ENCODE data around the gene TUBB4B. TPM values are rescaled to one million over a fixed set of nuclear protein-coding genes. Genes with fewer than 3 reads are reported as not detected.

Gene TUBB4B
- polyA plus RNA-seq, 1 experiment: 223 TPM

- ChIA-PET POLR2A (interaction anchor here (1.3 kb wide), 1 partner anchor 15 kb away, joined by 6 read pairs; the partner anchor contains the start of gene TUBB4B), CTCF (interaction anchor here (1.0 to 3.7 kb wide), 3 partner anchors 11 to 158 kb away, joined by 3 to 29 read pairs (median 14); no protein-coding TSS in a partner anchor)
Measured at GRCh38 chr9:137225699-137226331, 15.3 kb upstream of the TUBB4B start.

GRCh38 chr9:137226338-137227053 is 14.6 kb upstream of the TUBB4B start:
- ChIA-PET CTCF (interaction anchor here (1.0 to 2.4 kb wide), 4 partner anchors 10 to 159 kb away, joined by 3 to 14 read pairs (median 6); no protein-coding TSS in a partner anchor), POLR2A (interaction anchor here (1.4 to 1.8 kb wide), 3 partner anchors 14 to 140 kb away, joined by 3 to 7 read pairs (median 5); partner anchors contain the start of genes MAN1B1 and TUBB4B)
- no peak for DNase-seq (ENCODE audit: low read depth, low spot score)
- no peak for TF ChIP-seq CTCF (IDR thresholded peaks at IDR 0.05; ENCODE audit: low read depth, low read length)
- no peak overlapping the region for H3K4me3 ChIP-seq (ENCODE audit: low read depth, low read length)
- H3K9me3 ChIP-seq (ENCODE audit: control insufficient read depth, insufficient read depth, low read length): no peaks in the 10 kb centered on the region; the same call in 1 of the 2 replicates
- no peaks in the 10 kb centered on the region for H3K27me3 ChIP-seq (ENCODE audit: control insufficient read depth, insufficient read depth, low read length)
- no peak overlapping the region for H3K27ac ChIP-seq (ENCODE audit: low read depth, low read length)

More at GRCh38 chr9:137225699-137226331, 15.3 kb upstream of the TUBB4B start:
- no peak for DNase-seq (ENCODE audit: low read depth, low spot score)
- no peak for TF ChIP-seq CTCF (IDR thresholded peaks at IDR 0.05; ENCODE audit: low read depth, low read length)
- Histone ChIP-seq H3K27me3 (ENCODE audit: control insufficient read depth, insufficient read depth, low read length) (no peaks in the 10 kb centered on the region), H3K4me3 (ENCODE audit: low read depth, low read length) (no peak overlapping the region), H3K27ac (ENCODE audit: low read depth, low read length) (no peak overlapping the region), H3K9me3 (ENCODE audit: control insufficient read depth, insufficient read depth, low read length) (no peaks in the 10 kb centered on the region; the same call in 1 of the 2 replicates)

- H3K27ac ChIP-seq (ENCODE audit: low read depth, low read length): no peak within 1 kb of the TSS
- TF ChIP-seq CTCF (IDR thresholded peaks at IDR 0.05; ENCODE audit: low read depth, low read length): peak; percentile 85
- H3K9me3 ChIP-seq (ENCODE audit: control insufficient read depth, insufficient read depth, low read length): no peaks in the 10 kb centered on the region; the same call in 1 of the 2 replicates
- H3K27me3 ChIP-seq (ENCODE audit: control insufficient read depth, insufficient read depth, low read length): no peaks in the 10 kb centered on the region
- ChIA-PET POLR2A (interaction anchor here (0.8 to 1.8 kb wide), 4 partner anchors 13 to 140 kb away, joined by 3 to 7 read pairs (median 4); partner anchors contain the start of genes MAN1B1 and TUBB4B), CTCF (interaction anchor here (0.6 to 2.4 kb wide), 12 partner anchors 9 to 199 kb away, joined by 3 to 14 read pairs (median 4); no protein-coding TSS in a partner anchor)
- DNase-seq (ENCODE audit: low read depth, low spot score): peak; percentile 38
- H3K4me3 ChIP-seq (ENCODE audit: low read depth, low read length): no peak within 1 kb of the TSS
Measured at GRCh38 chr9:137227054-137227852, 13.8 kb upstream of the TUBB4B start, which contains the start of gene RNF224. Gene RNF224 (plus strand): TSS chr9:137227502. CDS start chr9:137228336, 834 bp downstream.

- no peak for TF ChIP-seq CTCF (IDR thresholded peaks at IDR 0.05; ENCODE audit: low read depth, low read length)
- POLR2A ChIA-PET: interaction anchor here (0.8 to 1.8 kb wide), 4 partner anchors 12 to 141 kb away, joined by 3 to 7 read pairs (median 4); partner anchors contain the start of genes MAN1B1 and TUBB4B
- CTCF ChIA-PET: interaction anchor here (0.7 to 2.4 kb wide), 9 partner anchors 9 to 199 kb away, joined by 3 to 14 read pairs (median 5); no protein-coding TSS in a partner anchor
Measured at GRCh38 chr9:137227853-137228505, 13.1 kb upstream of the TUBB4B start.

More at GRCh38 chr9:137227853-137228505, 13.1 kb upstream of the TUBB4B start:
- H3K4me3 ChIP-seq (ENCODE audit: low read depth, low read length): no peak overlapping the region
- no peak overlapping the region for H3K27ac ChIP-seq (ENCODE audit: low read depth, low read length)
- no peaks in the 10 kb centered on the region for H3K27me3 ChIP-seq (ENCODE audit: control insufficient read depth, insufficient read depth, low read length)
- H3K9me3 ChIP-seq (ENCODE audit: control insufficient read depth, insufficient read depth, low read length): no peaks in the 10 kb centered on the region; the same call in 1 of the 2 replicates
- no peak for DNase-seq (ENCODE audit: low read depth, low spot score)
